GM21786 (cell line): ENCODE measurements around the gene FCHSD1.
"Not testable (repeated sequence)": the region's sequence is repeated elsewhere in the genome, so short reads cannot be mapped to it uniquely, and the experiment has no call there.

Source experiments
- ATAC-seq: cut with Tn5 transposase; IDR thresholded peaks from one replicate; pipeline ENCODE4 v1.9.1; 2021; ENCODE audit not compliant: unreplicated experiment

Gene FCHSD1

DNA sequence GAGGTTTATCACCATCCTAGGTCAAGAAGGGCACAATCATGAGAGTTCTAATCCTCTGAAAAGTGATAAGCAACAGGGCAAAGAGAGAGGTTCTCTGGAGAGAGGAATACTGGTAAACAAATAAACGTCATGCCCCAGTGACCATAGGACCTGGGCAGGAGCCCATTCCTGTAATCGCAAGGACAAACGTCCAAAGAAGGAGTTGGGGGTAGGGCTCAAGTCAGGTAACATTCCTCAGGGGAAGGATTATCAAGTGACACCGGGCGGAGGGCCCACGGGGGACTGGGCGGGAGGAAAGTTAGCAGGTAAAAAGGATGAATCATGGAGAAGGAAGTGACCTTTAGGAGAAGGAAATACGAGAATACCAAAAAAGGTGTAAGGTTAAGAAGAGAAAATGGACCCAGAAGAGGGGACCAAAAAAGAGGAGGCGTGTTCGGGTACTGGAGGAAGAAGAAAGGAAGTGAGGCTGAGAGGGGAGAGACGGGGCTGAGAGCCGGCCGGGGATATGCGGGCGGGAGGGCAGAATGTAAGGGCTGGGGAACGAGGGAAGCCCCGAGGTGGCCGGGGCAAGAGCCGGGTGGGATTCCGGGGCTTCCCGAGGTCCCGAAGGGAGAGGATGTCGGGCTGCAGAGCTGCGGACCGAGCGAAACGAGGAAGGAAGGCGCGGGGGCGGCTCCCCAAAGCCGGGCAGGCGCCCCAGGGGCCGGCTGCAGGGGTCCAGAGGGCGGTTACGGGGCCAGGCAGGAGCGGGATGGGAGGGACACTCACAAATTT is 33.0 kb downstream of the FCHSD1 start:
- peak; percentile 15 for ATAC-seq

DNA sequence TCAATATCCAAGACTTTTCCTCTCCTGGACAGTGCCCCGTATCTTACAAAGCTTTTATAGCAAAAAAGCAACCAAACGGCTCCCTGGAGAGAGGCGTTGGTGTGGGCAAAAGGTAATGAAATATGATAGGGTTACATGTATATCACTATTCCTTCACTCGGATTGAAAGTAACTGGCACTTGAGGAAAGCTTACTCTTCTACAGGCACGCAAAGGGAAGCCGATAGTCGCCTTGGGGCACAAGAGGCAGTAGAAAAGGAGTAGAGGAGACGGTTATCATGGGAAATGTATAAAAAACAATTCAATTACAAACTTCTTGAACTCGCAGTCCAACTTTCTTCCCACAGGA is 33.6 kb downstream of the FCHSD1 start:
- ATAC-seq = no peak

DNA sequence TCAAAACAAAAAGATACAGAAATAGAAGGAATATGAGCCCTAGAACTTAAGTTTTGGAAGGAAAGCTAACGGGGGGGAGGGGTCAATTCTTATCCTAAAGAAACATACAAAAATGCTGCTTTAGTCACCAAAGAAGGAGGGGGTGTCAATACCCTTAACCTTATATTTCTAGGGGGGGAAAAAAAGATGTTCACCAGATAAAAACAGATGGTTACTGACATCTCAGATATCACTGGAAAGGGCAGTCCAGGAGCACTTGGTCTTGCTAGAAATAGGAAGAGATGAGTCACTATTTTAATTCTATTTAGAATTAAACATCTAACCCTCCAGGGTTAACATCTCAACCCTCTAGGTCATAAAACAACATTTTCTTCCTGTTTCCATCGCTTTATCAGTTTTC is 34.1 kb downstream of the FCHSD1 start:
- no peak for ATAC-seq

DNA sequence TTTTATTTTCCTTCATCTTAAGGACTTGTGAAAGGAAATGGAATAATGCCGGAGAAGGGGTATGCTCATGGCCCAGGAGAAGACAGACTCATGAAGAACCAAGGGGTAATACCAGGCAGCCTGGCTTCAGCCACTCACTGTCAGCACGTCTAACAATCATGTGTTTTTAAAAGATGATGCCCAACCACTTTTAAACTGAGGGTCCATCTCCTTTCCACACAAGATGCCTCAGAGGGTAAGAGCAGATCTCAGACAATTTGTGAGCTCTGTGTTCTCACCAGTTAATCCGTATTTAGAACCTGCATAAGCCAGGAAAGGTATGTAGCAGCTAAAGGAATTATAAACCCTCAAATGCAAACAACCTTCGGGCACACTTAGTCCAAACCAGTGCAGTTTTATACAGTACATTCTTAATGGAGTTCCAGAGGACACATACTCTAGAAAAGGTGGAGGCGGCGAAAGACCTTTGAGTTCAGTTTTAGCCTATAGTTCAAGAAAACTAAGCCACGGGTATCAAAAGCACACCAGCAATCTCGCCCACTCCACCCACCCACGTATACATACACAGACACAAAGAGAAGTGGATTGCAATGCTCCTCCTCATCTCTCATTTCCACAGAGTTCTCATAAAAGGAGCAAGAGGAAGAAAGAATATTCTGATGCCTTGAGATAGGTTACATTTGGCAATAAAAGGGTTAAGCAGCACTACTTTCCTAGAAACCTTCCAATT is 35.1 kb downstream of the FCHSD1 start:
- no peak for ATAC-seq

DNA sequence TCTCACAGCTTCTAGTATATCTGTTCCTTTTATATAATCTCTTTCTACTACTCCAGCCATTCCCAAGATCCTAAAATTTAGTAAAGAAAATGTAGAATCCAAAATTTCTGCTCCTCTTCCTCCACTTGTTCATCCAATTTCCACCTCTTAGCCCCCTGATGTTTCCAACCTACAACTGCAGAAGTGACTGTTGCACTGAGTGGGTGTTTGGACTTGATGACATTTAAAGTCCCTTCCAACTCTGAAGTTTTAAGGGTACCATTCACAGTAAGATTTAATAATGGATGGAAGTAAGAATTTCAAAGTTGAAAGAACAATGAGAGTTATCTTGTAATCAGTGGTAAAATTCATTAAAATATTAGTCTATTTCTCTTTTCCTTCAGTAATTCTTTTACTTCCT is 37.9 kb downstream of the FCHSD1 start:
- no peak for ATAC-seq

DNA sequence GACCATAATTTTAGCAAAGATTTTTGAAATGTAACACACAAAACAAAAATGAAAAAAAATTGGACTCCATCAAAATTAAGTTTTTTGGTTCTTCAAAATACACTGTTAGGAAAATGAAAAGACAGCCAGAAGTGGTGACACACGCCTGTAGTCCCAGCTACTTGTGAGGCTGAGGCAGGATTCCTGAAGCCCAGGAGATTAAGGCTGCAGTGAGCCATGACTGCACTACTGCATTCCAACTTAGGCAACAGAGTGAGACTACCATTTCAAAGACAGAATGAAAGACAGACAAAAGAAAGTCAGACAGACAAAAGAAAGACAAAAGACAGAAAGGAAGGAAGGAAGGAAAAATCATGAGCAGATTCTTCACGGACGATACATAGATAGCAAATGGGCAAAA is 39.9 kb downstream of the FCHSD1 start:
- ATAC-seq = no peak

DNA sequence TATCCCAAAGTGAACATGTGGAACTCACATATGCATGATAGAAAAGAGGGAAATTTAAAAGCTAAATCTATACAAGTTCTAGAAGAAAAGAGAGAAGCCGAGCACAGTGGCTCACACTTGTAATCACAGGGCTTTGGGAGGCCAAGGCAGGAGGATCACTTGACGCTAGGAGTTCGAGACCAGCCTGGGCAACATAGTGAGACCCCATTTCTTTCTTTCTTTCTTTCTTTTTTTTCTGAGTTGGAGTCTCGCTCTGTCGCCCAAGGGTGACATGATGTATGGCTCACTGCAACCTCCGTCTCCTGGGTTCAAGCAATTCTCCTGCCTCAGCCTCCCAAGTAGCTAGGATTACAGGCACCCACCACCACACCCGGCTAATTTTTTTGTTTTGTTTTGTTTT is 41.3 kb downstream of the FCHSD1 start:
- ATAC-seq = not testable (repeated sequence)

DNA sequence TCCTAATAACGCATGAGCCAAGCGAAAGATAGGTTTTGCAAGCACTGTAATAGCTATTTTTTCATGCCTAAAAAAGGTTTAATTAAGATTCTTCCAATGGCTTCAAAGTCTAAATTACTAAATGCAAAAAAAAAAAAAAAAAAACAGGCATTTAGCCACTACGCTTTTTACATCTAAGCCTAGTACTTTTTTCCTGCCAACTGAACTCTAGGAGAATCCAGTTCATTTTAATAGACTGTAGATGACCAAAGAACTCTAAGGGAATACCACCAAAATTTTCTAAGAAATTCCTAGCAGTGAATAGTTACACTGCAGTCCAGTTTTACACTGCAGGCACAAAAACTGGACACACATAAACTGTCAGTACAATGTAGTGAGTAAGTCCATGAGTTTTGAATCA is 42.2 kb downstream of the FCHSD1 start:
- no peak for ATAC-seq

DNA sequence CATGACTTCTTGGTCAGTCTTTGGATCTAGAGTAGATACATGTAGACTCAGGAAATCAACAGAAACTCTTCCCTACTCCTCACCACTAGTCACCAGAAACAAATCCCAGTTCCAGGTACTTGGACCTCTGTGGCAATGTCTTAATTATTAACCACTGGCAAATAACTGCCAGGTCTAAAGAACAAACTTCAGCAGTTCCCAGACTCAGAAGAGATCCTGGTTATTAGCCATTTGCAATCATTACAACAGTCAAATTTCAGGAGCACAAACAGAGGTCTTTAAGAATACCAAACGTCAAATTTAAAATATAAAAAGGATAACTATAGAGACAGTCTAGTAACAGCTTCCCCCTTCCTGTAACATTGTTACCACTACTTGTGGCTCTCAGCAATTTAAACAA is 42.7 kb downstream of the FCHSD1 start:
- ATAC-seq = no peak

DNA sequence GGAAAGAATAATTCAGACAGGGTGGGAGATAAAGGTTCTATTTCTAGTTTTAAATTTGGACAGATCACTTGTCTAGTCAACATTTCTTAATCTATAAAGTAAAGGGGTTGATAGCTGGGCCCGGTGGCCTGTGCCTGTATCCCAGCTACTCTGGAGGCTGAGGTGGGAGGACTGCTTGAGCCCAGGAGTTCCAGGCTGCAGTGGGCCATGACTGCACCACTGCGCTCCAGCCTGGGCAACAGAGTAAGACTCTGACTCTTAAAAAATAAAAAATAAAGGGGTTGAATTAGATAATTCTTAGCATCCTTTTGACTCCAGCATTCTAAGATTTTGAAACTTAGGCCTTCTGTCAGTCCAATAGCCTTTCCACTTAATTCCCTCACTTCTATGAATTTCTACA is 43.2 kb downstream of the FCHSD1 start:
- no peak for ATAC-seq

DNA sequence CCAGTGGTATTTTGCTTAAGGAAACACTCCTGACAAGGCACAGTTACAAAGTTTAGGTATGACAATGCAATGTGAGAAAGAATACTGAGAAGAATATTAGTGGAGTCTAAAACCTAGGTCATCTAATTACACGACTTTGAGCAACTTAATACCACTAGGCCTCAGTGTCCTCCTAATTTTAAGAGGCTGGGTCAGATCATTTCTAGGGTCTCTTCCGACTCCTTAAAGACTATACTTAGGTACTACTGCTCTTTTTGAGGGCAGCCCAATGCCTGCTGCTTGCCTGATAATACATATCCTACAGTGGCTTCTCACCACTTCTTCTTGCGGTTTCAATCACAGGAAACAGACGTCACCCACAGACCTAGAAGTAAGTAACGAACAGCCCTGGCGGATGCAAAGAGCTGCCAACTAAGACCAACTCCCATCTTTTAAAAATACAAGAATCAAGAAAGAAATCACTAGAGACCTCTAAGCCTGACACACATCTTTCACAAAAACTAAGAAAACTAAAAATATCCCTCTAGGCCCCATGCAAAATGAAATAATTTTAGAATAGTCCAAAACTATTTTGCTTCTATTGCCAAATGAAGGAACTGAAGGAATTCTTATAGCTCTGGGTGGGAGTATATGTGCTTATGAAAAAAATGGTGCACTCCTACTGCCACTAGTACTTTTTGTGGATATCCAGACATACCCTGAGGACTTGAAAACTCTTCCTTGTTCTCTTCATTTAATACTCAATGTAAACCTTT is 45.5 kb downstream of the FCHSD1 start:
- ATAC-seq = peak; percentile 94

DNA sequence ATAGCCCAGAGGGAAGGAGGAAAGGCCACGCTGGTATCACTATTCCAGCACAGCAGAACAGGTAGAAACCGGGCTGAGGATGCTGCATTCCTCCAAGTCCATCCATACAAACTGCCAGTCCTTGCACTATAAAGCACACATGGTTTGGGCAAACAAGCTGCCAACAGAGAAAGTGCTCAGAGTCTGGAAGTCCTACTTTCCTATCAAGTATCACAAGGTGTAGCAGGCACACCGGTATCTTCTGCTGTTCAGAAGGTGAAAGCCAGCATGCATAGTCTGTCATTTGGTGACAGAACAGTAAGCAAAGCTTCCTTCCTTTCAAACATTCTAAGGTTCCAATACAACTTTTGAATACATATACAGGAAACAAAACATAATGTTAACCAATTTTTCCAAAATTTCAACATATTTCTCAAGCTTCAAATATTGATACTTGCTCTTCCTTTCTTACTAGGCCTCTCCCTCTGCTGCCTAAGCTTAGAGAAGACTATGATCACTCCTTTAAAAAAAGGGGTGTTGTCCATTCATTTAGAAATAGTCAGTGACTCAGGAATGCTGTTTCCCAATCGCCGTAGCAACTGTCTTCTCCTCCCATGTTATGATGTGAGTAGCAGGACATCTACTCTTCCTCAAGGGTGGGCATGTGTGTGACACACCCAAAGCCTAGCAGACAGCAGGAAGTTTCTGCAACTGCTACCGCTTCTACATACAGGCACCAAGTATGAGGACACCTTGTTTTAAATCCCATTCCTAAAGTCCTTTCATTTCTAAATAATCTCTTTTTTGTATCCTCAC is 47.1 kb downstream of the FCHSD1 start:
- no peak for ATAC-seq

DNA sequence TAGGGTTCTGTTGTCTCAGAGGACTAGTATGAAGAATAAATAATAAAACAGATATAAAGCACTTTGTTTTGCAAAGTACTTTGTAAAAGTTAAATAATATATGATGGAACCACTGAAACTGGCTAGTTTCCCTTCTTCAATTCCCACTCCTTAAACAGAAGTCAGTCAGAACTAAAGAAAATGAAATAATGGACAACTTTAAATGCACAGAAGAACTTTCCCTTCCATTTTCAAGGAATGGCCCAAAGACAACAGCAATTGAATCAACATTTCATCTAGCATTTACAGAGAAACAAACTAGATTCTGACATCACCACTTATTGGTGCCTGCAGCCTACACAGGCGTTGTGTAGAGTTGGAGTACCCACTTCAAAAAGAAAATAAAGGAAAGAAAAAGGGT is 48.6 kb downstream of the FCHSD1 start:
- no peak for ATAC-seq

DNA sequence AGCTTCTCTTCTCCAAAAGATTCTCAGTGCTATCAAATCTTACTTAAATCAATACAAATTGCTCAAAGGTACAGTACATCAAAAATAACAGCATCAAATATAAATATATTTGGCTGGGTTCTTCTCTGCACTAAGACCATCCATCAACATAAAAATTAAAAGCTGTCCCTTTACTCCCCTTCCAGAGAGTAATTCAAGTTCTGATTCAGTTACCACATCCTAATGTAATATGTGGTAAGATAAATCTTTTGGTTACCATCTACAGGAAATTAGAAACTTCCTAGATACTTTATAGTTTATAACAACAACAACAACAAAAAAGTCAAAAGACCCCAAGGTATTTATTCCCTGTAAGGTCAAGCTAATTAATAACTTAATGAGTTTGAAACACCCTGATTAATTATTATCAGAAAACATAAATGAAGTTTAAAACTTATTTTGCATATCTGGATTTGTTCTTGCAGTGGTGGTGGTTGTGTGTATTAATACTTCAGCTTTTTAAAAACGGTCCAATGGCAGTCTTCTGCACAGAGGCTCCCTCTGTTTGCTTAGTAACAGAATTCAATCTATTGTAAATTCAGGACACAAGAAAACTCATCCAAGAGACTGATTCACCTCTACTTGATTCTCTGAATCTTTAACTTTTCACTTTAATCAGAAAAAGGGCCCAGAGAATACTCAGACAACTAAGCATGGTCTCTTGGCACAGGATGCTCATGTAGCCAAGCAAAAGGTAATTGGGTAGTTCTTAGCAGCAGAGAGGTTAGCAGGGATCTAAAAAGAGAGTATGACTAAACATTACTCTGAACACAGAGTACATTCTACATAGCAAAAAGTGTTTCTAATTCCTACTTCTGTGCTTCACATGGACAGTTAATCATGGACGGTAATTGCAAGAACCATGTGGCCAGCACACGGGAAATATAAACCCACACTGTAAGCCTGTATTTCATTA is 52.5 kb downstream of the FCHSD1 start:
- ATAC-seq = peak; percentile 40

DNA sequence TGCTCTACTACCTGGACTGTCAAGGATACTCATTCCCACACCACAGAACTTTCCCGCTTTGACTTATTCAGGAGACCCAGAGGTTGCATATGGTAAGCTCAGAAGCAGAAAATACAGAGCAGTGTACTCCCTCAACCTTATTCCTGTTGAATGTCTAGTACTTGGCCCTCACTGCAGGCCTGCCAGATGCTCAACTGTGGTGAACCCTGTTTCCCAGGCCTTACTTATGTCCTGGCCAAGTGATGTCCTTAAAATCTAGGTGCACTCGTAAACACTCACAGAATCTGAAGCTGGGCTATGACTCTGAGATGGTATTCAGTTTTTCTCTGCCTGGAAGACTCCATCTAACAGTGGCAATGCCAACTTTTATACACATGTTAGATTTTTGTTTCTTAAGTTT is 53.4 kb downstream of the FCHSD1 start:
- no peak for ATAC-seq

DNA sequence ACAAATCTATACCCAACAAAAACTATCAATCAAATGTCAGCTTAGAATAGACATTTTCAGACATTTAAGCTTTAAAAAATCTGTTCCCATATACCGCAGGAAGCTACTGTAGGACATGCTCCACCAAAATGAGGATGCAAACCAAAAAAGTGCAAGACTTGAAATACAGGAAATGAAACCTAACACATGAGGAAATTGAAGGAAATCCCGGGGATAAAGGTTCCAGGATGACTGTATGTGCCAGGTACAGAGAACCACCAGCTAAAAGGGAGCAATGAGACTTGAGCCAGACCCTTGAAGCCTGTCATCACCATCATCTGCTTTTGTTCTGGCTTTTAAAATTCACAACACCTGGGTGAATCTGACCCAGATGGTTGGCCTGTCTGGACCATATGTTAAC is 53.8 kb downstream of the FCHSD1 start:
- no peak for ATAC-seq

DNA sequence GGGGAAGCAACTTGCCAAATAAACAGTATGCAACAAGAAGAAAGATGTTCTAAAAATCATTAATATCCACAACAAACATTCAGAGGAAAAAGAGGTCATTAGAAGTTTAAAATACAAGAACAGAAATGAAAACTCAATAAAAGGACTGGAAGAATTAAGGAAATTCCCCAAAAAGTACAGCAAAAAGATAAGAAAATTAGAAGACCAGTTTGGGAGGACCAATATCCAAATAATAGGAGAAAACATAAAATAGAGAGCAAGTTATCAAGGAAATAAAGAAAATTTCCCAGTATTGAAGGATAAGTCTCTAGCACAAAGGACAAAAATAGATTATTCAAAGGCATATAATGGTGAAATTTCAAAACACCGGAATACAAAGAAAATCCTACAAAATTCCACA is 54.4 kb downstream of the FCHSD1 start:
- ATAC-seq = no peak

DNA sequence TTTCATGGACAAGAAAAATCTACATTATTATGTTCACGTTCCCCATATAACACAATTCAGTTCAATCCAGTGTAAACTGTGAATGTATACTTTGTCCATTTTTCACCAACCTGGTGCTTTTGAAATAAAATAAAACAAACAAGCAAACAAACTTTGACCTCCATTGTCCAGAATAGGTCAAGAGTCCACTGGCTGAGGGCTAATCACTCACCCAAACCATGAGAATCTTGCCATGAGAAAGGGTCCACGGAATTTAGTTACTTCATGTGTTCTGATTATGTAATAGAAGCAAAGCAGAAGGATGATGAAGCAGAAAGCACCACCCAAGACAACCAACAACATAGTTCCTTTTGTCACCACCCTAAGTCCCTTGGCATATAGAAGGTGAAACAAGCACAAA is 61.1 kb downstream of the FCHSD1 start:
- no peak for ATAC-seq
